Astrocyte of the cerebellum (primary cell): ENCODE measurements around the gene RESF1.
A peak's percentile ranks its signal among the peaks of the same experiment; 100 is the strongest.

Experiments used
- DNase-seq: peaks from one replicate; pipeline ENCODE4 v3.0.0-alpha.2; 2011; ENCODE audit warnings: low read depth
- H3K4me3 ChIP-seq: 2 replicates; pipeline ENCODE4 v1.5.1; 2011; ENCODE audit warnings: mild to moderate bottlenecking, low read depth, low read length, moderate library complexity
- CTCF ChIP-seq: IDR thresholded peaks from 2 replicates; pipeline ENCODE4 v1.5.1; 2012; ENCODE audit warnings: low read length, low read depth, moderate library complexity, mild to moderate bottlenecking; ENCODE audit errors: missing control alignments
- in situ Hi-C: cut with HindIII; loops from 2 replicates; pipeline ENCODE4 v1.10.0; 2017; ENCODE audit warnings: low sequenced_read_pairs

Gene RESF1

GRCh38 chr12:31958569-31959160 is 550 bp upstream of the RESF1 start:
- DNase-seq: peak; percentile 32
- H3K4me3 ChIP-seq: peak overlapping the region; percentile 71
- in situ Hi-C loops: loop anchor here (10.0 kb wide), 1 partner anchor 214 kb away; no protein-coding TSS in a partner anchor
- no peak for TF ChIP-seq CTCF

GRCh38 chr12:31959701-31960391 is 631 bp downstream of the RESF1 start:
- H3K4me3 ChIP-seq: peak overlapping the region; percentile 71
- in situ Hi-C loops: loop anchor here (10.0 kb wide), 1 partner anchor 215 kb away; no protein-coding TSS in a partner anchor
- peak; percentile 18 for TF ChIP-seq CTCF
- peak; percentile 22 for DNase-seq

GRCh38 chr12:31961137-31961536 is 1.9 kb downstream of the RESF1 start:
- no peak for DNase-seq
- TF ChIP-seq CTCF: no peak
- H3K4me3 ChIP-seq: peak overlapping the region; percentile 71
- in situ Hi-C loops: no loop called here

- no peak for DNase-seq
- H3K4me3 ChIP-seq: no peak overlapping the region
- in situ Hi-C loops: no loop called here
- no peak for TF ChIP-seq CTCF
These were observed 2.9 kb downstream of the RESF1 start for GRCh38 chr12:31962076-31962475.

GRCh38 chr12:31964280-31964679 is 5.1 kb downstream of the RESF1 start:
- H3K4me3 ChIP-seq: no peak overlapping the region
- no peak for DNase-seq
- in situ Hi-C loops: no loop called here
- TF ChIP-seq CTCF: no peak

- no peak for DNase-seq
- in situ Hi-C loops: no loop called here
- TF ChIP-seq CTCF: no peak
- no peak overlapping the region for H3K4me3 ChIP-seq
These were observed 5.9 kb downstream of the RESF1 start for GRCh38 chr12:31965090-31965489.
